ENCODE data around the gene ELF4.

DNA sequence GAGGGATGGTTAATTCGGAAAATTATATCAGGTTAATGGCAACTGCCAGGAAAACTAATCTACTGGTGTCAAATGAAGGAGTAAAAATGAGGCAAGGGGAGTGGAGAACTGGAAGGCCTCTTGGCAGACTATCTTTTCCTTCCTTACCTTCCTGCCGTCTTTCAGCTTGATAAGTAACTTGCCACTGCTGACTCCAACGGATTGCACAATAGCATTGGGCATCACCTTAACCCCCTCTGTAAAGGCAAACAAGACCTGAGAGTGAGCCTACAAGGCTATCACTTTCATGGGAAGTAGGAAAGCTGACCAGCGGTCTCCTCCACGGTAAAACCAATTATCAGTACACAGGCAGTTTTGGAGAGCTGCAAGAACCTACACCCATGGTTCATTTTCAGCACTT, 26.2 kb upstream of the ELF4 start:
- TF ChIP-seq MAFK (IDR thresholded peaks at IDR 0.05; ENCODE audit: low read length) (no peak), CBX8 (IDR thresholded peaks at IDR 0.05; ENCODE audit: borderline replicate concordance, extremely low read depth, low read depth, low read length, poor library complexity, severe bottlenecking) (no peak), POLR2A (conservative IDR thresholded peaks at IDR 0.05) (no peak), USF1 (CRISPR knock-in tag; IDR thresholded peaks at IDR 0.05) (no peak), ZNF609 (CRISPR knock-in tag; IDR thresholded peaks at IDR 0.05; ENCODE audit: borderline replicate concordance) (no peak), EP300 (IDR thresholded peaks at IDR 0.05; ENCODE audit: low read length) (no peak), RUNX1 (IDR thresholded peaks at IDR 0.05; ENCODE audit: low read depth) (no peak), MTF1 (CRISPR knock-in tag; IDR thresholded peaks at IDR 0.05; ENCODE audit: borderline replicate concordance) (no peak), SRSF1 (IDR thresholded peaks at IDR 0.05; ENCODE audit: low read depth, low read length) (no peak), FOSL1 (tag; conservative IDR thresholded peaks at IDR 0.05) (no peak), ZNF121 (CRISPR knock-in tag; conservative IDR thresholded peaks at IDR 0.05) (no peak), HINFP (tag; conservative IDR thresholded peaks at IDR 0.05; ENCODE audit: low read depth) (no peak), ARID3B (CRISPR knock-in tag; IDR thresholded peaks at IDR 0.05; ENCODE audit: borderline replicate concordance) (no peak)

Measured in K562 (cell line).